ENCODE results near the gene MBD4. TPM values are rescaled to one million over a fixed set of nuclear protein-coding genes. Genes with fewer than 3 reads are reported as not detected.

Gene MBD4
- total RNA-seq, 1 donor from 2014 or later = 20.8 TPM

Other genes starting within 250 kb of the MBD4 start
- 87.8 TPM for gene COPG1, start 190.3 kb downstream of the MBD4 start, total RNA-seq
- 37.2 TPM for gene HMCES, start 161.1 kb downstream of the MBD4 start, total RNA-seq
- 0.04 TPM for gene EFCAB12, start 11.3 kb downstream of the MBD4 start, total RNA-seq
- 11.2 TPM for gene IFT122, start 276 bp upstream of the MBD4 start, total RNA-seq
- gene RHO, start 88.7 kb upstream of the MBD4 start, total RNA-seq = not detected
- not detected for gene H1-8, start 103.2 kb upstream of the MBD4 start, total RNA-seq
- gene PLXND1, start 166.7 kb upstream of the MBD4 start, total RNA-seq = 15.8 TPM